HCT116 (cell line): ENCODE results near the gene FOXA2. TPM values are rescaled to one million over a fixed set of nuclear protein-coding genes. Genes with fewer than 3 reads are reported as not detected.

Source experiments
- ATAC-seq: fragments of 200-7000 bp; cut with Tn5 transposase; 2 replicates; pipeline ENCODE4 v1.9.1; 2020; ENCODE audit warnings: mild to moderate bottlenecking, moderate library complexity
- BruUV-seq: library from RNA; stranded (reverse); fragments of 400-500 nt; replicated peaks from 2 replicates; lab custom pipeline; 2021; lab: Mats Ljungman, UMichigan
- CTCF ChIA-PET: fragments of 300-600 bp; sonication (Branson Sonifier 250); formaldehyde crosslinking; loops from one replicate; lab custom pipeline; 2021; ENCODE audit warnings: antibody characterized with exemption; lab: Charles Lee
- POLR2A ChIA-PET: fragments of 300-600, 350-600 bp; sonication (Branson Sonifier 250); formaldehyde crosslinking; loops from one replicate; lab custom pipeline; 2021; ENCODE audit warnings: antibody characterized with exemption; lab: Charles Lee
- RAD21 ChIA-PET, 2 experiments: fragments of 300-600 bp; sonication (Branson Sonifier 250); formaldehyde crosslinking; loops; one replicate each; lab custom pipeline; 2023; ENCODE audit warnings: low total read pairs in 2 of 2; ENCODE audit not compliant: uncharacterized antibody in 2 of 2, unreplicated experiment in 2 of 2, low non-redundant PET in 1 of 2; lab: Charles Lee
- DNase-seq: peaks from one replicate; pipeline ENCODE4 v3.0.0-alpha.2; 2010; ENCODE audit warnings: low read depth, low spot score
- H2AFZ ChIP-seq: fragments of 200-600 bp; shearing (Covaris generic), sonication (generic); 2 replicates; pipeline ENCODE4 v1.6.1; 2017; ENCODE audit warnings: low read depth, mixed run types, mixed read lengths, antibody characterized with exemption, low read length; ENCODE audit not compliant: poor library complexity, severe bottlenecking
- H3K27ac ChIP-seq: 2 replicates; pipeline ENCODE4 v1.5.1; 2012; ENCODE audit warnings: low read depth, low read length
- H3K27me3 ChIP-seq: fragments of 200-600 bp; sonication (generic); 2 replicates; pipeline ENCODE4 v1.6.1; 2016; ENCODE audit warnings: mixed run types, low read length, mixed read lengths; ENCODE audit not compliant: insufficient read depth
- H3K36me3 ChIP-seq, 2 experiments: fragments of 200-500 bp in 1 of 2; fragments of 200-600 bp in 1 of 2; sonication (Bioruptor generic) in 1 of 2; sonication (generic) in 1 of 2; 2 replicates each; pipeline versions ENCODE4 v1.5.1 to v1.6.1; 2014 to 2016; ENCODE audit warnings: low read length in 2 of 2, inconsistent platforms in 1 of 2, mixed read lengths in 1 of 2, mixed run types in 1 of 2; ENCODE audit not compliant: insufficient read depth in 2 of 2, control insufficient read depth in 1 of 2
- H3K4me1 ChIP-seq, 2 experiments: fragments of 200-600 bp in 1 of 2; sonication (generic) in 1 of 2; 2 replicates each; pipeline versions ENCODE4 v1.5.1 to v1.6.1; 2012 to 2017; ENCODE audit warnings: low read length in 2 of 2, inconsistent platforms in 1 of 2, mild to moderate bottlenecking in 1 of 2, mixed read lengths in 1 of 2, mixed run types in 1 of 2, moderate library complexity in 1 of 2; ENCODE audit not compliant: insufficient read depth in 2 of 2, control insufficient read depth in 1 of 2
- H3K4me2 ChIP-seq: fragments of 200-600 bp; sonication (generic); 2 replicates; pipeline ENCODE4 v1.6.1; 2017; ENCODE audit warnings: mixed run types, low read length, mixed read lengths
- H3K4me3 ChIP-seq, 2 experiments: fragments of 200-600 bp in 1 of 2; sonication (generic) in 1 of 2; replicated peaks in 1 of 2; 2 replicates each; pipeline ENCODE4 v1.5.1; 2011 to 2016; ENCODE audit warnings: low read length in 2 of 2, control low read depth in 1 of 2, low read depth in 1 of 2, mild to moderate bottlenecking in 1 of 2, mixed read lengths in 1 of 2, mixed run types in 1 of 2
- H3K79me2 ChIP-seq: fragments of 200-600 bp; sonication (generic); 2 replicates; pipeline ENCODE4 v1.6.1; 2017; ENCODE audit warnings: mild to moderate bottlenecking, mixed run types, low read length, moderate library complexity, mixed read lengths; ENCODE audit not compliant: insufficient read depth
- H3K9ac ChIP-seq: fragments of 200-600 bp; sonication (generic); 2 replicates; pipeline ENCODE4 v1.6.1; 2016; ENCODE audit warnings: low read length, mixed read lengths
- H3K9me2 ChIP-seq: fragments of 200-600 bp; sonication (generic), shearing (Covaris generic); 2 replicates; pipeline ENCODE4 v1.6.1; 2017; ENCODE audit warnings: mixed run types, mild to moderate bottlenecking, moderate library complexity; ENCODE audit not compliant: insufficient read depth
- H3K9me3 ChIP-seq, 2 experiments: fragments of 200-500 bp in 1 of 2; fragments of 200-600 bp in 1 of 2; sonication (Bioruptor generic) in 1 of 2; sonication (generic) in 1 of 2; 2 replicates each; pipeline ENCODE4 v1.6.1; 2014 to 2017; ENCODE audit warnings: low read length in 2 of 2, mixed read lengths in 2 of 2, inconsistent platforms in 1 of 2, low read depth in 1 of 2, mild to moderate bottlenecking in 1 of 2, mixed run types in 1 of 2, moderate library complexity in 1 of 2; ENCODE audit not compliant: control insufficient read depth in 1 of 2, insufficient read depth in 1 of 2
- H4K20me1 ChIP-seq: fragments of 200-600 bp; sonication (generic), shearing (Covaris generic); 2 replicates; pipeline ENCODE4 v1.6.1; 2017; ENCODE audit warnings: mixed run types, mild to moderate bottlenecking, moderate library complexity; ENCODE audit not compliant: insufficient read depth
- CBX3 ChIP-seq: IDR thresholded peaks from 2 replicates; pipeline ENCODE4 v1.6.1; 2012; ENCODE audit warnings: low read depth
- EZH2 ChIP-seq: fragments of 200-600 bp; sonication (generic); IDR thresholded peaks from 2 replicates; pipeline ENCODE4 v1.6.1; 2017; ENCODE audit warnings: antibody characterized with exemption, mixed run types
- JUND ChIP-seq: IDR thresholded peaks from 2 replicates; pipeline ENCODE4 v1.6.1; 2012
- POLR2AphosphoS5 ChIP-seq: IDR thresholded peaks from 2 replicates; pipeline ENCODE4 v1.6.1; 2011; ENCODE audit warnings: mild to moderate bottlenecking, low read depth, low read length, moderate library complexity
- RAD21 ChIP-seq: IDR thresholded peaks from 2 replicates; pipeline ENCODE4 v1.6.1; 2012; ENCODE audit warnings: low read depth, mild to moderate bottlenecking
- SIN3A ChIP-seq: IDR thresholded peaks from 2 replicates; pipeline ENCODE4 v1.6.1; 2012; ENCODE audit warnings: low read depth
- TCF7L2 ChIP-seq: IDR thresholded peaks from 2 replicates; pipeline ENCODE4 v1.7.0; 2011; ENCODE audit warnings: borderline replicate concordance, inconsistent platforms; ENCODE audit not compliant: insufficient read depth, insufficient read length; ENCODE audit errors: extremely low read depth
- YY1 ChIP-seq: IDR thresholded peaks from 2 replicates; pipeline ENCODE4 v1.6.1; 2011; ENCODE audit warnings: low read length, low read depth, moderate library complexity, mild to moderate bottlenecking; ENCODE audit not compliant: insufficient replicate concordance; ENCODE audit errors: extremely low read depth
- ZFX ChIP-seq: fragments of 450-650 bp; IDR thresholded peaks from 2 replicates; pipeline ENCODE4 v1.6.1; 2017
- ZNF274 ChIP-seq: fragments of 200-500 bp; sonication (Bioruptor generic); IDR thresholded peaks from 2 replicates; pipeline ENCODE4 v1.6.1; 2014; ENCODE audit warnings: mild to moderate bottlenecking, low read depth, low read length, inconsistent platforms
- intact Hi-C: fragments of 100-400 bp; cut with micrococcal nuclease; formaldehyde crosslinking; loops from 2 replicates; pipeline ENCODE4 v1.10.0; 2022
- total RNA-seq: library from RNA; stranded (reverse); gene quantifications from one replicate; pipeline ENCODE4 v1.2.1, GENCODE V29; 2021; ENCODE audit not compliant: unreplicated experiment
- TF ChIP-seq, protein P1 (sequence below): IDR thresholded peaks from 2 replicates; pipeline ENCODE4 v1.6.1; 2011; ENCODE audit warnings: mild to moderate bottlenecking, low read length, moderate library complexity; ENCODE audit not compliant: insufficient replicate concordance; ENCODE audit errors: extremely low read depth
- TF ChIP-seq, protein P2 (sequence below): IDR thresholded peaks from 2 replicates; pipeline ENCODE4 v1.6.1; 2012; ENCODE audit warnings: low read depth
- TF ChIP-seq, protein P3 (sequence below): IDR thresholded peaks from 2 replicates; pipeline ENCODE4 v1.6.1; 2012

The FOXA2 gene
- total RNA-seq, 1 experiment from 2014 or later = 0.10 TPM

DNA sequence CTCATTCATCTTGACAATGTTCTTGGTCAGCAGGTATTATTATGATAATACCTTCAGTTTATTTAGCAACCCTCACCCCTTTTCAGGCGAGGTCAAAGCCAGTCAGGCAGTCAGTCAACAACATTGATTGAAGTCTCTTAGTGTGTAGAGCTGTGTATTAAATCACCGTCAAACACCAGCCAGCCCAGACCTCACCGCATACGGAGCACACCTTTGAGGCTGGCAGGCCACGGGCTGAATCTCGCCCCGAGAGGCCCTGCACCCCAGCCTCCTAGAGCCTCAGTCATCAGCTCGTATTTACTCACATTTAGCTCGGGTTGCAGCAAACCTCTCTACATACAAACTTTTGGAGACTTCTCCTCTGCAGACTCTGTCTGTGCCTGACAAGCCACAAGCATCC lies 36.0 kb upstream of the FOXA2 start:
- no peaks in the 10 kb centered on the region for H3K9me3 ChIP-seq
- H3K36me3 ChIP-seq = no peaks in the 10 kb centered on the region
- no peak overlapping the region for H3K4me3 ChIP-seq
- BruUV-seq = no TSS peak
- no peak overlapping the region for H2AFZ ChIP-seq
- H3K4me2 ChIP-seq = no peak overlapping the region
- ChIA-PET RAD21 (no interaction called here), CTCF (no interaction called here), POLR2A (no interaction called here)
- DNase-seq (no peak), ATAC-seq (no peak)
- intact Hi-C loops = no loop called here
- no peaks in the 10 kb centered on the region for H4K20me1 ChIP-seq
- no peak overlapping the region for H3K9ac ChIP-seq
- H3K27ac ChIP-seq = no peak overlapping the region
- H3K79me2 ChIP-seq = no peaks in the 10 kb centered on the region
- H3K9me2 ChIP-seq = no peaks in the 10 kb centered on the region
- peaks cover 0 to 7% of the 10 kb centered on the region in 2 experiments; a peak in 1 of 4 replicates for H3K4me1 ChIP-seq
- no peak for TF ChIP-seq CBX3
- no peak for TF ChIP-seq YY1
- TF ChIP-seq, protein P1, sequence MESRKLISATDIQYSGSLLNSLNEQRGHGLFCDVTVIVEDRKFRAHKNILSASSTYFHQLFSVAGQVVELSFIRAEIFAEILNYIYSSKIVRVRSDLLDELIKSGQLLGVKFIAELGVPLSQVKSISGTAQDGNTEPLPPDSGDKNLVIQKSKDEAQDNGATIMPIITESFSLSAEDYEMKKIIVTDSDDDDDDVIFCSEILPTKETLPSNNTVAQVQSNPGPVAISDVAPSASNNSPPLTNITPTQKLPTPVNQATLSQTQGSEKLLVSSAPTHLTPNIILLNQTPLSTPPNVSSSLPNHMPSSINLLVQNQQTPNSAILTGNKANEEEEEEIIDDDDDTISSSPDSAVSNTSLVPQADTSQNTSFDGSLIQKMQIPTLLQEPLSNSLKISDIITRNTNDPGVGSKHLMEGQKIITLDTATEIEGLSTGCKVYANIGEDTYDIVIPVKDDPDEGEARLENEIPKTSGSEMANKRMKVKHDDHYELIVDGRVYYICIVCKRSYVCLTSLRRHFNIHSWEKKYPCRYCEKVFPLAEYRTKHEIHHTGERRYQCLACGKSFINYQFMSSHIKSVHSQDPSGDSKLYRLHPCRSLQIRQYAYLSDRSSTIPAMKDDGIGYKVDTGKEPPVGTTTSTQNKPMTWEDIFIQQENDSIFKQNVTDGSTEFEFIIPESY = no peak
- no peak for TF ChIP-seq RAD21
- TF ChIP-seq TCF7L2 = no peak
- TF ChIP-seq EZH2 = no peak
- TF ChIP-seq POLR2AphosphoS5 = no peak
- TF ChIP-seq ZNF274 = no peak
- TF ChIP-seq, protein P2, sequence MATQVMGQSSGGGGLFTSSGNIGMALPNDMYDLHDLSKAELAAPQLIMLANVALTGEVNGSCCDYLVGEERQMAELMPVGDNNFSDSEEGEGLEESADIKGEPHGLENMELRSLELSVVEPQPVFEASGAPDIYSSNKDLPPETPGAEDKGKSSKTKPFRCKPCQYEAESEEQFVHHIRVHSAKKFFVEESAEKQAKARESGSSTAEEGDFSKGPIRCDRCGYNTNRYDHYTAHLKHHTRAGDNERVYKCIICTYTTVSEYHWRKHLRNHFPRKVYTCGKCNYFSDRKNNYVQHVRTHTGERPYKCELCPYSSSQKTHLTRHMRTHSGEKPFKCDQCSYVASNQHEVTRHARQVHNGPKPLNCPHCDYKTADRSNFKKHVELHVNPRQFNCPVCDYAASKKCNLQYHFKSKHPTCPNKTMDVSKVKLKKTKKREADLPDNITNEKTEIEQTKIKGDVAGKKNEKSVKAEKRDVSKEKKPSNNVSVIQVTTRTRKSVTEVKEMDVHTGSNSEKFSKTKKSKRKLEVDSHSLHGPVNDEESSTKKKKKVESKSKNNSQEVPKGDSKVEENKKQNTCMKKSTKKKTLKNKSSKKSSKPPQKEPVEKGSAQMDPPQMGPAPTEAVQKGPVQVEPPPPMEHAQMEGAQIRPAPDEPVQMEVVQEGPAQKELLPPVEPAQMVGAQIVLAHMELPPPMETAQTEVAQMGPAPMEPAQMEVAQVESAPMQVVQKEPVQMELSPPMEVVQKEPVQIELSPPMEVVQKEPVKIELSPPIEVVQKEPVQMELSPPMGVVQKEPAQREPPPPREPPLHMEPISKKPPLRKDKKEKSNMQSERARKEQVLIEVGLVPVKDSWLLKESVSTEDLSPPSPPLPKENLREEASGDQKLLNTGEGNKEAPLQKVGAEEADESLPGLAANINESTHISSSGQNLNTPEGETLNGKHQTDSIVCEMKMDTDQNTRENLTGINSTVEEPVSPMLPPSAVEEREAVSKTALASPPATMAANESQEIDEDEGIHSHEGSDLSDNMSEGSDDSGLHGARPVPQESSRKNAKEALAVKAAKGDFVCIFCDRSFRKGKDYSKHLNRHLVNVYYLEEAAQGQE = no peak
- no peak for TF ChIP-seq ZFX
- TF ChIP-seq JUND = no peak
- TF ChIP-seq SIN3A = no peak
- TF ChIP-seq, protein P3, sequence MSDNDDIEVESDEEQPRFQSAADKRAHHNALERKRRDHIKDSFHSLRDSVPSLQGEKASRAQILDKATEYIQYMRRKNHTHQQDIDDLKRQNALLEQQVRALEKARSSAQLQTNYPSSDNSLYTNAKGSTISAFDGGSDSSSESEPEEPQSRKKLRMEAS = no peak
- TF ChIP-seq, all 23 proteins: peak for 0
- H3K27me3 ChIP-seq = peaks cover 26% of the 10 kb centered on the region
